PC-3 (cell line): ENCODE results near the gene SDK1.
"Not testable (repeated sequence)": the region's sequence is repeated elsewhere in the genome, so short reads cannot be mapped to it uniquely, and the experiment has no call there.

Source experiments
- CTCF ChIP-seq: fragments of 300-600 bp; sonication (generic); conservative IDR thresholded peaks from 2 replicates; pipeline ENCODE4 v1.5.1; 2017; ENCODE audit warnings: antibody characterized with exemption, low read depth, mild to moderate bottlenecking, low read length
- EZH2phosphoT487 ChIP-seq: fragments of 300-600 bp; sonication (generic); IDR thresholded peaks from 2 replicates; pipeline ENCODE4 v1.6.1; 2018; ENCODE audit warnings: mild to moderate bottlenecking, antibody characterized with exemption, low read length, borderline replicate concordance

GRCh38 chr7:4260116-4260515 is 959.1 kb downstream of the SDK1 start:
- TF ChIP-seq CTCF, EZH2phosphoT487: not testable (repeated sequence)
